Muscle layer of duodenum (tissue), 2 donors: ENCODE measurements around the gene SSNA1.

ENCODE experiments used
- H3K27ac ChIP-seq: one replicate; pipeline ENCODE4 v1.7.0; 2013; ENCODE audit warnings: mild to moderate bottlenecking, low read length
- H3K27me3 ChIP-seq: one replicate; pipeline ENCODE4 v1.7.0; 2013; ENCODE audit warnings: low read depth, mild to moderate bottlenecking, control low read depth, low read length
- H3K36me3 ChIP-seq, 2 donors: one replicate each; pipeline ENCODE4 v1.7.0; 2013; ENCODE audit warnings: low read length in 2 of 2, control low read depth in 1 of 2, mild to moderate bottlenecking in 1 of 2; ENCODE audit not compliant: insufficient read depth in 2 of 2, control insufficient read depth in 1 of 2
- H3K4me1 ChIP-seq, 2 donors: one replicate each; pipeline ENCODE4 v1.7.0; 2013; ENCODE audit warnings: low read length in 2 of 2, mild to moderate bottlenecking in 2 of 2, control low read depth in 1 of 2, moderate library complexity in 1 of 2; ENCODE audit not compliant: insufficient read depth in 2 of 2, control insufficient read depth in 1 of 2
- H3K4me3 ChIP-seq, 2 donors: one replicate each; pipeline ENCODE4 v1.7.0; 2013; ENCODE audit warnings: low read length in 2 of 2, low read depth in 1 of 2, mild to moderate bottlenecking in 1 of 2
- H3K9me3 ChIP-seq, 2 donors: one replicate each; pipeline ENCODE4 v1.7.0; 2013; ENCODE audit warnings: low read length in 2 of 2, control low read depth in 1 of 2, mild to moderate bottlenecking in 1 of 2; ENCODE audit not compliant: control insufficient read depth in 1 of 2
- donor health status: healthy.

SSNA1 gene

GRCh38 chr9:137199411-137200121 is 11.1 kb downstream of the SSNA1 start:
- H3K27ac ChIP-seq, result no peak overlapping the region
- no peaks in the 10 kb centered on the region for H3K9me3 ChIP-seq
- H3K4me1 ChIP-seq, result peaks cover 7 to 62% of the 10 kb centered on the region in 2 donors
- H3K4me3 ChIP-seq, result peak overlapping the region; percentile 16 to 54
- no peaks in the 10 kb centered on the region for H3K27me3 ChIP-seq
- no peaks in the 10 kb centered on the region for H3K36me3 ChIP-seq

DNA sequence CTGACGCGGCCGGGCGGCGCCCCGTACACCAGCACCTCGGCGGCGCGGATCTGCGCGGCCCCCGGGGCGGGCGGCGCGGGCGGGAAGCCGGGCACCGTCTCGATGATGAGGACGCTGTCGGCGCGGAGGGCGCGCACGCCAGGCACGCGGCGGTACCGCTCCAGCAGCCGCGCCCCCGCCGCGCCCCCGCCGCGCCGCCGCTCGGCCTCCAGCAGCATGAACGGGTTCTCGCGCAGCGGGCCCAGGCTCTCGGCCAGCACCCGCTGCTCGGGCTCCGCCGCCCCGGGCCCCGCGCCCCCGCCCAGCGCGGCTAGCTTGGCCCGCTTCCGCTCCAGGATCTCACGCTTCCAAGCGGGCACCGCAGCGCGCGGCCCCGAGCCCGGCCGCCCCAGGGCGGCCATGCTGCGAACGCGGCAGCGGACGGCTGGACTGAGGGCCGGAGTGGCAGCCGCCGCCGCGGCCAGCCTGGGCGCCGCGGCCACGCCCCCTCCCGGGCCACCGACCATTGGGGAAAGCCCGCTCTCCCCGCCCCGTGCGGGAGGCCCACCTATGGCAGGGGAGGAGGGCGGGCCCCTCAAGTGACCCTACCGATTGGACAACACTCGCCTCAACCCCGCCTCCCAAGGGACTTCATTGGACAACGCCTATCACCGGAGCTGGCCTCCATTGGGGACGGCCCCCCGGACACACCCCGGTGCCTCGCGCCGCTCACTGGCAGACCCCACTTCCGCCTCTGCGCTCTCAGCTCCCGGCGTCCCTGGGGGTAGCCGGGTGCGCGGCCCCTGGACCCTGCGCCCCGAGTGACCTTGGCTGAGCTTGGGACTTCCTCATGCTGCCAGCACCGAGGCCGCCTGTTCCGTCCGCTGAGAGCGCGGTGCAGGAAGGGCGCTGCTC is 12.1 kb downstream of the SSNA1 start, which contains the start of gene TPRN:
TSS of gene TPRN (minus strand) at position 431 of the 894 bp plus-strand sequence. CDS start at position 401, 30 bp downstream.
- no peaks in the 10 kb centered on the region for H3K36me3 ChIP-seq
- no peaks in the 10 kb centered on the region for H3K9me3 ChIP-seq
- H3K27me3 ChIP-seq, result no peaks in the 10 kb centered on the region
- peaks cover 10 to 68% of the 10 kb centered on the region in 2 donors for H3K4me1 ChIP-seq
- peak within 1 kb of the TSS; percentile 56 for H3K27ac ChIP-seq
- peak within 1 kb of the TSS; percentile 61 to 76 for H3K4me3 ChIP-seq

DNA sequence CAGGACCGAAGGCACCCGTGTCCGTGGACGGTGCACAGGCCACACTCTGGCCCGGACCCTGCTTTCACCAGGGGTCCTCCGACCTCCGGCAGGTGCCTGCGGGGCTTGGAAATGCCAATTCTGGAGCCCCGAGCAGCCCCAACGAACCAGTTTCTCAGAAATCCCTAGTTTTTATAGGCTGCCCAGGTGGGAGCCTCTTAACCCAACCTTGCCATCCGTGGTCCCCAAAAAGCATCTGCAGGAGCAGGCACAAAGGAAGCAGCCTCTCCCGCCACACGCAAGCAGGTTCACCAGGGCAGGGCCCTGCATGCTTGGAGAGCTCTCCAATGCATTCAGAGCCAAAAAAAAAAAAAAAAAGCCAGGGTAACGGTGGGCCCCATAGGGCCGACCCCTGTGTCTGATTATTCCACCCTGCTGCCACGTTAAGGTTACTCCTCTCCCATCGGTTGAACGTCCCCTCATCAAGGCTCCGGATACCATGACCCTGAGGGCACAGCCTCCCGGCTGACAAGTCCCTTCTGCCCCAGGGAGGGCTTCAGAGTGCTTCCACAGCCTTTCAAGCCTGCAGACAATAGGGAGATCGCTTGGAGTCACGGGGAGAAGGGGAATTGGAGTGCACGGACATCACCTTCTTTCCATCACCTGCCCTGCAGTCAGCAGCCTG is 12.9 kb downstream of the SSNA1 start:
- H3K4me3 ChIP-seq, result peak overlapping the region; percentile 61 to 76
- no peaks in the 10 kb centered on the region for H3K36me3 ChIP-seq
- H3K9me3 ChIP-seq, result no peaks in the 10 kb centered on the region
- no peaks in the 10 kb centered on the region for H3K27me3 ChIP-seq
- H3K27ac ChIP-seq, result peak overlapping the region; percentile 56
- H3K4me1 ChIP-seq, result peaks cover 13 to 74% of the 10 kb centered on the region in 2 donors

DNA sequence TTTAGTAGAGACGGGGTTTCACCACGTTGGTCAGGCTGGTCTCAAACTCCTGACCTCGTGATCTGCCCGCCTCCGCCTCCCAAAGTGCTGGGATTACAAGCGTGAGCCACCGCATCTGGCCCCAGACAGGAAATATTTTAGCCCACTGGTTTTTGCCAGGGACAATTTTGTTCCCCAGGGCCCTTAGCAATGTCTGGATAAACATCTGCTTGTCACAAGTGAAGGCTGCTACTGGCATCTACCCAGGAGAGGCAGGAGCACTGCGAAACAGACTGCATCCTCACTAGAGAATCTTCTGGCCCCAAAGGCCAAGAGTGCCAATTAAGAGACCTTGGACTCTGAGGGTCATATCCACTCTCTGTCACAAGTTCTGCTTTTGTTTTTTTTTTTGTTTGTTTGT is 14.5 kb downstream of the SSNA1 start:
- H3K9me3 ChIP-seq, result no peaks in the 10 kb centered on the region
- H3K27ac ChIP-seq, result no peak overlapping the region
- H3K4me3 ChIP-seq, result no peak overlapping the region
- H3K36me3 ChIP-seq, result no peaks in the 10 kb centered on the region
- H3K27me3 ChIP-seq, result no peaks in the 10 kb centered on the region
- H3K4me1 ChIP-seq, result peaks cover 21 to 77% of the 10 kb centered on the region in 2 donors

DNA sequence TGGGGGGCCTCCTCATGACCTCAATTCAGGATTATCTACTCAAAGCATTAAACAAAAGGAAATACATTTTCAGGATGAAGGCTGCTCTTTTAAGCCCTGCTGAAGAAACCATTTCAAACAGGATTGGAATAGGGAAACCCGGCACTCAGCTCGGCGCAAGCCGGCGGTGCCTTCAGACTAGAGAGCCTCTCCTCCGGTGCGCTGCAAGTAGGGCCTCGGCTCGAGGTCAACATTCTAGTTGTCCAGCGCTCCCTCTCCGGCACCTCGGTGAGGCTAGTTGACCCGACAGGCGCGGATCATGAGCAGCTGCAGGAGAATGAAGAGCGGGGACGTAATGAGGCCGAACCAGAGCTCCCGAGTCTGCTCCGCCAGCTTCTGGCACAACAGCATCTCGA is 16.3 kb downstream of the SSNA1 start:
- Histone ChIP-seq H3K27me3 (no peaks in the 10 kb centered on the region), H3K36me3 (peaks cover 0 to 10% of the 10 kb centered on the region in 2 donors), H3K4me3 (peak overlapping the region; percentile 84 to 98), H3K4me1 (peaks cover 21 to 60% of the 10 kb centered on the region in 2 donors), H3K27ac (peak overlapping the region; percentile 69), H3K9me3 (no peaks in the 10 kb centered on the region)

- Histone ChIP-seq H3K9me3 (no peaks in the 10 kb centered on the region), H3K27ac (peak within 1 kb of the TSS; percentile 69), H3K27me3 (no peaks in the 10 kb centered on the region), H3K4me3 (peak within 1 kb of the TSS; percentile 84 to 98), H3K4me1 (peaks cover 21 to 58% of the 10 kb centered on the region in 2 donors), H3K36me3 (peaks cover 0 to 10% of the 10 kb centered on the region in 2 donors)
These were observed 16.9 kb downstream of the SSNA1 start, which contains the start of the genes NDOR1 and TMEM203 for GRCh38 chr9:137205126-137206069. Gene NDOR1, plus strand, starts transcription at chr9:137205700. Its CDS starts 78 bp downstream, at chr9:137205778. Gene TMEM203, minus strand, starts transcription at chr9:137205648. Its CDS starts 234 bp downstream, at chr9:137205414.

GRCh38 chr9:137206602-137207001 is 18.1 kb downstream of the SSNA1 start:
- no peak overlapping the region for H3K27ac ChIP-seq
- H3K4me1 ChIP-seq, result peaks cover 21 to 51% of the 10 kb centered on the region in 2 donors
- H3K4me3 ChIP-seq, result peak overlapping the region; percentile 84 to 98
- peaks cover 0 to 10% of the 10 kb centered on the region in 2 donors for H3K36me3 ChIP-seq
- H3K27me3 ChIP-seq, result no peaks in the 10 kb centered on the region
- H3K9me3 ChIP-seq, result no peaks in the 10 kb centered on the region

DNA sequence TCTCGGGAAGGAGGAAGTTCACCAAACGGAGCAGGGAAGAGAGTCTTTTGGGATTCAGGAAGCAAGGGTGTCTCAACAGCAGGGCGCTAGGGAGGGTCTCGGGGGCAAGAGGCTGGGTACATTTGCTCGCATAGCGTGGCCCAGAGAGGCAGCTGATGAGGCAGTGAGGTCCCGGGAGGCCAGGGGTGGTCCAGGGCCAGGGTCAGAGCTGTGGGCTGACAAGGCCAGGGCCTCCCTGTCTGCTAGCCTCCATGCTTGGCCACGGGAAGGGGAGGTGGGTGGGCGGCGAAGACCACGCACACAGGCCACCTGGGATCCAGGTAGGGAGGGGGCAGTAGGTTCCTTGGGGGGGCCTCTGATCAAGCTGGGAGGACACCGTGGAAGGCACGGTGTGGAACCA is 23.1 kb downstream of the SSNA1 start:
- H3K4me3 ChIP-seq, result no peak overlapping the region
- no peak overlapping the region for H3K27ac ChIP-seq
- H3K4me1 ChIP-seq, result peaks cover 6 to 7% of the 10 kb centered on the region in 2 donors
- no peaks in the 10 kb centered on the region for H3K27me3 ChIP-seq
- no peaks in the 10 kb centered on the region for H3K9me3 ChIP-seq
- H3K36me3 ChIP-seq, result peaks cover 0 to 18% of the 10 kb centered on the region in 2 donors

- Histone ChIP-seq H3K27me3 (no peaks in the 10 kb centered on the region), H3K27ac (no peak overlapping the region), H3K4me3 (no peak overlapping the region), H3K36me3 (peaks cover 0 to 18% of the 10 kb centered on the region in 2 donors), H3K4me1 (no peaks in the 10 kb centered on the region), H3K9me3 (no peaks in the 10 kb centered on the region)
These were observed 24.0 kb downstream of the SSNA1 start for GRCh38 chr9:137212520-137212919.
